Measurements from ENCODE around the gene MATK.

GRCh38 chr19:3788996-3789778 lies 3.0 kb upstream of the MATK start:
- TF ChIP-seq, protein P1, sequence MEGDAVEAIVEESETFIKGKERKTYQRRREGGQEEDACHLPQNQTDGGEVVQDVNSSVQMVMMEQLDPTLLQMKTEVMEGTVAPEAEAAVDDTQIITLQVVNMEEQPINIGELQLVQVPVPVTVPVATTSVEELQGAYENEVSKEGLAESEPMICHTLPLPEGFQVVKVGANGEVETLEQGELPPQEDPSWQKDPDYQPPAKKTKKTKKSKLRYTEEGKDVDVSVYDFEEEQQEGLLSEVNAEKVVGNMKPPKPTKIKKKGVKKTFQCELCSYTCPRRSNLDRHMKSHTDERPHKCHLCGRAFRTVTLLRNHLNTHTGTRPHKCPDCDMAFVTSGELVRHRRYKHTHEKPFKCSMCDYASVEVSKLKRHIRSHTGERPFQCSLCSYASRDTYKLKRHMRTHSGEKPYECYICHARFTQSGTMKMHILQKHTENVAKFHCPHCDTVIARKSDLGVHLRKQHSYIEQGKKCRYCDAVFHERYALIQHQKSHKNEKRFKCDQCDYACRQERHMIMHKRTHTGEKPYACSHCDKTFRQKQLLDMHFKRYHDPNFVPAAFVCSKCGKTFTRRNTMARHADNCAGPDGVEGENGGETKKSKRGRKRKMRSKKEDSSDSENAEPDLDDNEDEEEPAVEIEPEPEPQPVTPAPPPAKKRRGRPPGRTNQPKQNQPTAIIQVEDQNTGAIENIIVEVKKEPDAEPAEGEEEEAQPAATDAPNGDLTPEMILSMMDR (IDR thresholded peaks at IDR 0.05): no peak
- TF ChIP-seq USF2 (CRISPR knock-in tag; IDR thresholded peaks at IDR 0.05) (no peak), FOXJ3 (CRISPR knock-in tag; IDR thresholded peaks at IDR 0.05; ENCODE audit: borderline replicate concordance) (no peak), ZNF263 (CRISPR knock-in tag; IDR thresholded peaks at IDR 0.05; ENCODE audit: low read depth) (no peak)
